Measurements from ENCODE around the gene POLN.

DNA sequence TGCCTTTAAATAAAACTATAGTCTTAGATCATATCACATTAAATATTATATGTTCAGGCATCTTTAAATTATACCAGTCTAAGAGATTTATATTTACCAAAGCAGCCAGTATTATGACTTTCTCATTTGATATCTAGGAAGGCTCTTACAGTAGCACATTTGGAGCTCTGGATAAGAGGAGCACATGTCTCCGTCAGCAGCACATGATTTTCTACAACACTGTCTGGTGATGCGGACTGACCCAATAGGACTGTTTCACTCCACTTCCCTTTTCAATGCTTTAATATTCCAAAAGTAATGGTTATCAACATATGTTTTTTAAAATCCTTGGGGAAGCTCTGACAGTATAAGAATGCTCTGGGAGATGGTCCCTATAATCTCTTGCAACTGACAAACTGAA, 61.5 kb downstream of the POLN start:
- TF ChIP-seq, protein P1, sequence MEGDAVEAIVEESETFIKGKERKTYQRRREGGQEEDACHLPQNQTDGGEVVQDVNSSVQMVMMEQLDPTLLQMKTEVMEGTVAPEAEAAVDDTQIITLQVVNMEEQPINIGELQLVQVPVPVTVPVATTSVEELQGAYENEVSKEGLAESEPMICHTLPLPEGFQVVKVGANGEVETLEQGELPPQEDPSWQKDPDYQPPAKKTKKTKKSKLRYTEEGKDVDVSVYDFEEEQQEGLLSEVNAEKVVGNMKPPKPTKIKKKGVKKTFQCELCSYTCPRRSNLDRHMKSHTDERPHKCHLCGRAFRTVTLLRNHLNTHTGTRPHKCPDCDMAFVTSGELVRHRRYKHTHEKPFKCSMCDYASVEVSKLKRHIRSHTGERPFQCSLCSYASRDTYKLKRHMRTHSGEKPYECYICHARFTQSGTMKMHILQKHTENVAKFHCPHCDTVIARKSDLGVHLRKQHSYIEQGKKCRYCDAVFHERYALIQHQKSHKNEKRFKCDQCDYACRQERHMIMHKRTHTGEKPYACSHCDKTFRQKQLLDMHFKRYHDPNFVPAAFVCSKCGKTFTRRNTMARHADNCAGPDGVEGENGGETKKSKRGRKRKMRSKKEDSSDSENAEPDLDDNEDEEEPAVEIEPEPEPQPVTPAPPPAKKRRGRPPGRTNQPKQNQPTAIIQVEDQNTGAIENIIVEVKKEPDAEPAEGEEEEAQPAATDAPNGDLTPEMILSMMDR (IDR thresholded peaks at IDR 0.05) = no peak
- no peak for TF ChIP-seq POLR2A (IDR thresholded peaks at IDR 0.05)
